NB4 (cell line): Measurements from ENCODE around the gene CTXN1.

Experiments used
- POLR2A ChIP-seq: IDR thresholded peaks from 2 replicates; pipeline ENCODE4 v1.6.1; 2011; ENCODE audit warnings: mild to moderate bottlenecking; ENCODE audit not compliant: insufficient read length; ENCODE audit errors: extremely low read depth
- TF ChIP-seq, protein P1 (sequence below): IDR thresholded peaks from one replicate; pipeline ENCODE4 v1.5.1; 2012; ENCODE audit warnings: low read depth, low read length
- TF ChIP-seq, protein P2 (sequence below): IDR thresholded peaks from 2 replicates; pipeline ENCODE4 v1.6.1; 2011; ENCODE audit warnings: low read depth, low read length

DNA sequence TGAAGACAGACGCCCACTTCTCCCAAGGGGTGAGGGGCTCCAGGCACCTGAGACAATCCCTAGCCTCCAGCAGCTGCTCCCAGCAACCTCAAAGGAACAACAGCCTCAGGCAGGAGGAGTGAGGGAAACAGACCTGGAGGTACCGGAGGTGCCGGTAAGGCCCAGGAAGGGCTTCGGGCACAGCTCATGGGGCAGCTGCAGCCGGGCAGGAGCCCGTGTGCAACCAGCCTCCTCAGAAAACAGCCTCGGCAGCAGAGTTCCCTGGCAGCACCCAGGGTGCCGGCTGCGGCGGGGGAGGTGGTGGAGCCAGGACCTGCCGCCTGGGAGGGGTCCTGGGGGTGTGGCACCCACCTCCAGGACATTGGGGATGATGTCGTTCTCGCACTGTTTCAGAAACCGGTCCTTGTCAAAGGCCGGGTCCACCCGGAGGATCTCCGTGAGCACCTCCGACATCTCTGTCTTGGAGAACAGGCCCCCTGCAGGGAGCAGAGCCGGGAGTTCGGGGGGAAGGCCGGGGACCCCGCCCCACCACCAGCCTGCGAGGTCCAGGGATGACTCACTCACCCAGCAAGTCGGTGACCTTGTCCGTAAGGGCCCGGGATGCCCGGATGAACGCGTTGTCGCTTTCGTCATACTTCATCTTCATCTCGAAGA lies 6.5 kb upstream of the CTXN1 start:
- TF ChIP-seq POLR2A = no peak
- TF ChIP-seq, protein P1, sequence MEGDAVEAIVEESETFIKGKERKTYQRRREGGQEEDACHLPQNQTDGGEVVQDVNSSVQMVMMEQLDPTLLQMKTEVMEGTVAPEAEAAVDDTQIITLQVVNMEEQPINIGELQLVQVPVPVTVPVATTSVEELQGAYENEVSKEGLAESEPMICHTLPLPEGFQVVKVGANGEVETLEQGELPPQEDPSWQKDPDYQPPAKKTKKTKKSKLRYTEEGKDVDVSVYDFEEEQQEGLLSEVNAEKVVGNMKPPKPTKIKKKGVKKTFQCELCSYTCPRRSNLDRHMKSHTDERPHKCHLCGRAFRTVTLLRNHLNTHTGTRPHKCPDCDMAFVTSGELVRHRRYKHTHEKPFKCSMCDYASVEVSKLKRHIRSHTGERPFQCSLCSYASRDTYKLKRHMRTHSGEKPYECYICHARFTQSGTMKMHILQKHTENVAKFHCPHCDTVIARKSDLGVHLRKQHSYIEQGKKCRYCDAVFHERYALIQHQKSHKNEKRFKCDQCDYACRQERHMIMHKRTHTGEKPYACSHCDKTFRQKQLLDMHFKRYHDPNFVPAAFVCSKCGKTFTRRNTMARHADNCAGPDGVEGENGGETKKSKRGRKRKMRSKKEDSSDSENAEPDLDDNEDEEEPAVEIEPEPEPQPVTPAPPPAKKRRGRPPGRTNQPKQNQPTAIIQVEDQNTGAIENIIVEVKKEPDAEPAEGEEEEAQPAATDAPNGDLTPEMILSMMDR = no peak
- TF ChIP-seq, protein P2, sequence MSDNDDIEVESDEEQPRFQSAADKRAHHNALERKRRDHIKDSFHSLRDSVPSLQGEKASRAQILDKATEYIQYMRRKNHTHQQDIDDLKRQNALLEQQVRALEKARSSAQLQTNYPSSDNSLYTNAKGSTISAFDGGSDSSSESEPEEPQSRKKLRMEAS = no peak
